Measurements from ENCODE around the gene PAQR7. TPM values are rescaled to one million over a fixed set of nuclear protein-coding genes. Genes with fewer than 3 reads are reported as not detected.

The PAQR7 gene
- total RNA-seq, 2 donors from 2014 or later: 2.5 to 3.4 TPM

GRCh38 chr1:25831569-25832196, 43.8 kb downstream of the PAQR7 start:
- Histone ChIP-seq H3K4me3 (no peak overlapping the region), H3K27ac (no peak overlapping the region), H3K27me3 (no peaks in the 10 kb centered on the region), H3K9ac (ENCODE audit: low read depth in 2 of 2, low read length in 2 of 2) (peak overlapping the region in 1 of 2 donors; percentile 29), H3K9me3 (no peaks in the 10 kb centered on the region), H3K36me3 (peaks cover 18% of the 10 kb centered on the region), H3K4me1 (no peaks in the 10 kb centered on the region)
- no peak for TF ChIP-seq CTCF (IDR thresholded peaks at IDR 0.05)
- intact Hi-C loops (cut with DNase I): no loop called here
- no peak for DNase-seq

- no peak overlapping the region for H3K4me3 ChIP-seq
- intact Hi-C loops (cut with DNase I): no loop called here
- H3K9ac ChIP-seq (ENCODE audit: low read depth in 2 of 2, low read length in 2 of 2): no peak overlapping the region
- no peaks in the 10 kb centered on the region for H3K9me3 ChIP-seq
- H3K27me3 ChIP-seq: no peaks in the 10 kb centered on the region
- peaks cover 18% of the 10 kb centered on the region for H3K36me3 ChIP-seq
- DNase-seq: no peak
- no peaks in the 10 kb centered on the region for H3K4me1 ChIP-seq
- H3K27ac ChIP-seq: no peak overlapping the region
- no peak for TF ChIP-seq CTCF (IDR thresholded peaks at IDR 0.05)
Observed at GRCh38 chr1:25829046-25829445, 46.5 kb downstream of the PAQR7 start.

GRCh38 chr1:25828491-25828890, 47.0 kb downstream of the PAQR7 start:
- H3K4me3 ChIP-seq: no peak overlapping the region
- no peaks in the 10 kb centered on the region for H3K27me3 ChIP-seq
- TF ChIP-seq CTCF (IDR thresholded peaks at IDR 0.05): no peak
- intact Hi-C loops (cut with DNase I): no loop called here
- no peak overlapping the region for H3K27ac ChIP-seq
- no peaks in the 10 kb centered on the region for H3K9me3 ChIP-seq
- H3K4me1 ChIP-seq: no peaks in the 10 kb centered on the region
- no peak overlapping the region for H3K9ac ChIP-seq (ENCODE audit: low read depth in 2 of 2, low read length in 2 of 2)
- peaks cover 18% of the 10 kb centered on the region for H3K36me3 ChIP-seq
- DNase-seq: no peak

- no peak for TF ChIP-seq CTCF (IDR thresholded peaks at IDR 0.05)
- no peak overlapping the region for H3K27ac ChIP-seq
- H3K4me1 ChIP-seq: no peaks in the 10 kb centered on the region
- H3K4me3 ChIP-seq: no peak overlapping the region
- H3K9ac ChIP-seq (ENCODE audit: low read depth in 2 of 2, low read length in 2 of 2): no peak overlapping the region
- no peaks in the 10 kb centered on the region for H3K9me3 ChIP-seq
- DNase-seq: no peak
- intact Hi-C loops (cut with DNase I): no loop called here
- H3K27me3 ChIP-seq: no peaks in the 10 kb centered on the region
- H3K36me3 ChIP-seq: peaks cover 13% of the 10 kb centered on the region
Observed at GRCh38 chr1:25826571-25826970, 48.9 kb downstream of the PAQR7 start.

GRCh38 chr1:25825605-25826004, 49.9 kb downstream of the PAQR7 start:
- Histone ChIP-seq H3K27me3 (no peaks in the 10 kb centered on the region), H3K9ac (ENCODE audit: low read depth in 2 of 2, low read length in 2 of 2) (no peak overlapping the region), H3K4me1 (peaks cover 6% of the 10 kb centered on the region), H3K36me3 (peaks cover 7% of the 10 kb centered on the region), H3K27ac (no peak overlapping the region), H3K9me3 (no peaks in the 10 kb centered on the region), H3K4me3 (no peak overlapping the region)
- DNase-seq: no peak
- intact Hi-C loops (cut with DNase I): no loop called here
- TF ChIP-seq CTCF (IDR thresholded peaks at IDR 0.05): no peak

Data from colonic mucosa (tissue), 4 donors.